ENCODE results near the gene STX16.

The STX16 gene

GRCh38 chr20:58650776-58651558, at the start of gene STX16:
Gene STX16 (plus strand): TSS chr20:58651283. CDS start chr20:58652007, 724 bp downstream.
- peak; percentile 99 for TF ChIP-seq ZFX (IDR thresholded peaks at IDR 0.05)
- peak; percentile 86 for TF ChIP-seq CTCF (conservative IDR thresholded peaks at IDR 0.05)
- peak within 1 kb of the TSS; percentile 86 for H3K27ac ChIP-seq

DNA sequence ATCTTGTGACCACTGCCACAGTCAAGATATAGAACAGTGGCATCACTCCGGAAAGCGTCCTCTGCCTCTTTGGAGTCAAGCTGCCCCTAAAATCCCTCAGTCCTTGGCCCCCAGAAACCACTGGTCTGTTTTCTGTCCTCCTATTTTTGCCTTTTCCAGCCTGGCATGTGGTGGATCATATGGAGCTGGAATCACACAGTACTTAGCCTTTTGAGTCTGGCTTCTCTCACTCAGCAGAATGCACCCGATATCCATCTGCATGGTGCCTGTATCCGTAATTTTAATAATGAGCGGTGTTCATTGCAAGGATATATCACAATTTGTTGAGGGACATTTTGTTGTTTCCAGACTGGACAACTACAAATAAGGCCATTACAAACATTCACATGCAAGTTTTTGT, 49.0 kb upstream of the STX16 start:
- no peak overlapping the region for H3K27ac ChIP-seq
- TF ChIP-seq CTCF (conservative IDR thresholded peaks at IDR 0.05) (no peak), ZFX (IDR thresholded peaks at IDR 0.05) (no peak)

- H3K27ac ChIP-seq = no peak overlapping the region
- no peak for TF ChIP-seq CTCF (conservative IDR thresholded peaks at IDR 0.05)
- TF ChIP-seq ZFX (IDR thresholded peaks at IDR 0.05) = no peak
Observed at GRCh38 chr20:58603721-58604120, 47.4 kb upstream of the STX16 start.

DNA sequence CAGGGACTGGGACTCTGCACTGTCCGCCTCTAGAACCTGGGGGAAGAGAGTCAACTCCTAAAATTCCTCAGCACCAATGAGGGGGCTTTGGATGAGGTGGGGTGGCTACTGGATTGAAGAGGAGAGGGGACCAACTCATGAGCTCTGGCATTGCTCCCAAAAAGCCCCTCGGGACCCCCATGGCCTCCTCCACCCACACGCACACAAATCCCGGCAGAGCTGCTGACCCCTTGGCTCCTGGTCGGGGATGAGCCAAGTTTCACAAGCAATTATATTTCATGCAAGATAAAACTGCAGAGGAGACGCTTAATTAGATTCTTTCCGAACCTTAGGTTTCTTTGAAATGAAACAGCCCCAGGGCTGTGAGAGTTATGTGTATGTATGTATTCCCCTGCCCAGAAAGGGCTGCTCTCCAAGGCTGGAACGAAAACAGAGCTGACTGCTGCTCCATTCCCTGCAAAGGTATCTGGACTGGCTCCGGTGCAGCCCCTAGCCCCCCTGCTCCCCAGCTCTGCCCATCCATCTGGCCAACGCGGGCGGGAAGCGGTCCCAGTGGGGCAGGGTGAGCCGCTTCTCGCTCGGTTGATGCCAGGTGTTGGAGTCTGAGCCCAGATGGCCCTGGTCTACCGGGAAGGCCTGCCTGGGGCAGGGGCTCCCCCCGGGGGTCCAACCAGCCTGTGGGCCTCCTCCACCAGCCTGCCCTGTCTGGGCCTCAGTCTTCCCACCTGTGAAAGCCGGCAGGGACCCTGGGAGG, 46.8 kb upstream of the STX16 start:
- no peak overlapping the region for H3K27ac ChIP-seq

DNA sequence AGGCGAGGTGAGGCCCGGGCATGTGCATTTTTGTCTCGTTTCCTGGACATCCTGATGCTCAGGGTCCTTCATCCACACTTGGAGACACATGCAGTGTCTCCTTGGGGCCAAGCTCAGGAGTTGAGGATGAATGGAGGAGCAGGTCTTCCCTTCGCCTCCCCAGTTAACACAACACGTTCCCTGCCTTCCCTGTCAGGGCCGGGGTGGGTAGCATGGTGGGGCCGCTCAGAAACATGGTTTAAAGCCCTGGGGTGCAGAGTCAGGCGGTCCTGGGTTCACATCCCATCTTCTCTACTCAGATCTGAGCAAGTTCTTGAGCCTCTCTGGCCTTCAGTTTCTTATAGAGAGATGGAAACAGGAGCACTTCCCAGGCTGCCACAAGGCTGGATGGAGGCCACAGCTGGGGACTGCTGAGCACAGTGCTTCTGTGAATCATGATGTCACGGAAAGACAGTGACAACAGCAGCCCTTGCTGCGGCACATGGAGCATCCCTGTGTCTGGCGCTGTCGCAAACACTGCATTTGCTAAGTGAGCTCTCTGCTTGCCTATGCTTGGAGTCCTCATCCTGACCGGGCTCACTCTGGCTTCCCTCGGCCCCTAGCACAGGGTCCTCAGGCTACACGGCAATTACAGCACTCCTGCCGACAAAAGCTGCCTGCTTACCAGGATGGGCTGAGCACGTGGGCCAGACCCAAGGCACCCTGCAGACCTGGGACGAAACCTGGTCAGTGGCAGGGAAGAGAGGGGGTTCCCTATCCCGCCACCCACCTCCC, 45.6 kb upstream of the STX16 start:
- TF ChIP-seq ZFX (IDR thresholded peaks at IDR 0.05) (no peak), CTCF (conservative IDR thresholded peaks at IDR 0.05) (no peak)
- no peak overlapping the region for H3K27ac ChIP-seq

More for the DNA sequence above, 46.8 kb upstream of the STX16 start:
- TF ChIP-seq CTCF (conservative IDR thresholded peaks at IDR 0.05) = no peak
- TF ChIP-seq ZFX (IDR thresholded peaks at IDR 0.05) = no peak

GRCh38 chr20:58606184-58606583, 44.9 kb upstream of the STX16 start:
- TF ChIP-seq ZFX (IDR thresholded peaks at IDR 0.05) (no peak), CTCF (conservative IDR thresholded peaks at IDR 0.05) (no peak)
- H3K27ac ChIP-seq = no peak overlapping the region
